ACC112 (cell line): Measurements from ENCODE around the gene PBXIP1.
A peak's percentile ranks its signal among the peaks of the same experiment; 100 is the strongest.
"Not testable (repeated sequence)": the region's sequence is repeated elsewhere in the genome, so short reads cannot be mapped to it uniquely, and the experiment has no call there.

Experiments
- H2AFZ ChIP-seq: fragments of 200-600 bp; sonication (generic); one replicate; pipeline ENCODE4 v1.6.0; 2017; ENCODE audit warnings: antibody characterized with exemption, low read length; ENCODE audit not compliant: unreplicated experiment
- H3K27ac ChIP-seq: fragments of 200-600 bp; sonication (generic); 2 replicates; pipeline ENCODE4 v1.5.1; 2014; ENCODE audit warnings: low read depth, mild to moderate bottlenecking, antibody characterized with exemption, low read length, moderate library complexity
- H3K27me3 ChIP-seq: fragments of 200-600 bp; sonication (generic); 2 replicates; pipeline ENCODE4 v1.6.1; 2014; ENCODE audit warnings: mild to moderate bottlenecking, antibody characterized with exemption, low read length, moderate library complexity, mixed read lengths; ENCODE audit not compliant: insufficient read depth
- H3K36me3 ChIP-seq: fragments of 200-600 bp; sonication (generic); 2 replicates; pipeline ENCODE4 v1.6.1; 2016; ENCODE audit warnings: mild to moderate bottlenecking, antibody characterized with exemption, low read length, moderate library complexity, mixed read lengths; ENCODE audit not compliant: insufficient read depth
- H3K4me1 ChIP-seq: fragments of 200-600 bp; sonication (generic); one replicate; pipeline ENCODE4 v1.6.1; 2016; ENCODE audit warnings: low read length, mixed read lengths; ENCODE audit not compliant: insufficient read depth, unreplicated experiment, control insufficient read depth
- H3K4me3 ChIP-seq: fragments of 200-600 bp; sonication (generic); 2 replicates; pipeline ENCODE4 v1.5.1; 2014; ENCODE audit warnings: mild to moderate bottlenecking, low read depth, low read length
- H3K79me2 ChIP-seq: fragments of 200-600 bp; sonication (generic); one replicate; pipeline ENCODE4 v1.6.0; 2016; ENCODE audit warnings: low read length; ENCODE audit not compliant: control insufficient read depth, unreplicated experiment, insufficient read depth

Gene PBXIP1

DNA sequence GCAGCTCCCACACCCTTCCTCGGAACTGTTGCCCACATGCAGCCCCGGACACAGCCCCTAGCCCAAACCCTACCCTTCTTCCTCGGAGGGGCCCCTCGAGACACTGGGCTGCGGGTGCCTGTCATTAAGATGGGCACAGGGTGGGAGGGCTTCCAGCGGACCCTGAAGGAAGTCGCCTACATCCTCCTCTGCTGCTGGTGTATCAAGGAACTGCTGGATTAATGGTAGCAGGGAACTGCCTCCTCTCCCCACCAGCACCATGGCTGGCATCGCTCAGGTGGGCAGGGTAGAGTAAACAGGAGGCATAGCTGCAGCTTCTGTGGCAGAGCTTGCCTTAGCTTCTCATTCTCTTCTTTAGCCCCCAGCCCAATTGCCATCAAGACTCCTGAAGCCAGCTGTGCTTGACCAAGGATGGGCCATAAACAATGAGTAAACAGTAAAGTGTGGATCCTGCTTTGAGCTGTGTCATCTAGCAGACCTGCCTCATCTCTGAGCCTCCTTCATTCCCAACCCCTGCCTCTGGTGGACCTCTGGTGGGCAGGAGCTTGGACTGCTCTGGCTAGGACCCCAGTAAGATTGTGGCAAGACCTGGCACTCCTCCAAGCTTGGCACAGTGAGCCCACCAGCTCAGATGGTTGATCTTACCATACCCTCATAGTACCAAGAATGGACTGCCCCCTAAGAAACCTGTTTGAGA, 37.8 kb upstream of the PBXIP1 start, which contains the start of gene LENEP:
TSS of gene LENEP (plus strand) at position 15 of the 697 bp plus-strand sequence. CDS start at position 37, 22 bp downstream.
- peaks cover 18% of the 10 kb centered on the region for H3K4me1 ChIP-seq
- no peak within 1 kb of the TSS for H2AFZ ChIP-seq
- H3K4me3 ChIP-seq = no peak within 1 kb of the TSS
- peak within 1 kb of the TSS; percentile 47 for H3K27ac ChIP-seq
- H3K27me3 ChIP-seq = no peaks in the 10 kb centered on the region
- H3K36me3 ChIP-seq = no peaks in the 10 kb centered on the region; the same call in 1 of the 2 replicates
- H3K79me2 ChIP-seq = no peaks in the 10 kb centered on the region

DNA sequence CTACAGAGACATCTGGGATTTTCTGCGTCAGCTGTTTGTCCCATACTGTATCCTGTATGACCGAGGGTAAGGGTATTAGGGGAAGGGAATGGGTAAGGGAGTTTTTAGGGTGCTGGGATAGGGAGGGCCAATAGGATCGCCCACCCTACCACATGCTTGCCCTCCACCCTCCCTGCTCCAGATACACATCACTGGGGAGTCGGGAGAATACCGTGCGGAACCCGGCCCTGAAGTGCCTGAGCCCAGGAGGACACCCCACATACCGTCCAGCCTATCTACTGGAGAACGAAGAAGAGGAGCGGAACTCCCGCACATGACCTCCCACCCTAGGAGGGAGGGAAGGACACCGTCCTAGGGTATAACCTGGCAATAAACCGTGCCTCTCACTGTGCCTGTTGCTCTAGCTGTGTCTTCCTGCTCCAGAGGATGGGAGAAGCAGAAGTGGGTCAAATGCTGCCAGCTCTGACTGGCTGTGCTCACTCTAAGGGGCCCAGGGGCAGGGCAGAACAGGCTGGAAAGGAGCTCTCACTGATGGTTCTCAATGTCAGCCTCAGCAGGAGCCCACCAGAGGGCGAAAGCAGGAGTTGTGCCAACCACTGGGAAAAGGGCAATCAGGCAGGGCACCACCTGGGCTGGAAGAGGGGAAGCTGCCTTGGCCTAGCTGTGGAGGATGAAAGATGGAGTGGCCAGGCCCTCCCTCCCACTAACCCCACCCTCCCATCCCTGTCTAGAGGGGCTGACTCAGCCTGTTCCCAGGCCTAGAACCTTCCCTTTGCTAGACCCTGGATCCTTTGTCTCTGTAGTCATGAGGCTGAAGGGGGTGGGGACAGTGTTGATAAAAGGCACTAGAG, 37.0 kb upstream of the PBXIP1 start:
- Histone ChIP-seq H3K4me1 (peaks cover 18% of the 10 kb centered on the region), H2AFZ (no peak overlapping the region), H3K27me3 (no peaks in the 10 kb centered on the region), H3K79me2 (no peaks in the 10 kb centered on the region), H3K4me3 (no peak overlapping the region), H3K27ac (peak overlapping the region; percentile 47), H3K36me3 (peaks cover 2% of the 10 kb centered on the region; the same call in 1 of the 2 replicates)

DNA sequence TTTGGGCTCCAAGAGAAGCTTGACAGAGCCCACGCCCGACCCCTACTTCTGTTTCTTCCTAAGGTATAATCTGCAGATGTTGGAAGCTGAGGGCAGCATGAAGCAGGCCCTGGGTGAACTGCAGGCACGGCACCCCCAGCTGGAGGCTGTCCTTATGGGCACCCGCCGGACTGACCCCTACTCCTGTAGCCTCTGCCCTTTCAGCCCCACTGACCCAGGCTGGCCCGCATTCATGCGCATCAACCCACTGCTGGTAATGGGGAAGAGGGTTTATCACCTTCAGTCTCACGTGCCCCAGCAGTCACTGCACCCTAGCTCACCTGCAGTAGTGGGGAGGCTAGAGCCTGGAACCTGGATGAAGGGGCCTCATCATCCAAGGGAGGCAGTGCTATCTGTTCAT, 34.4 kb upstream of the PBXIP1 start:
- no peaks in the 10 kb centered on the region for H3K79me2 ChIP-seq
- H2AFZ ChIP-seq = no peak overlapping the region
- no peak overlapping the region for H3K27ac ChIP-seq
- H3K4me1 ChIP-seq = peaks cover 18% of the 10 kb centered on the region
- peaks cover 5% of the 10 kb centered on the region; the same call in 1 of the 2 replicates for H3K36me3 ChIP-seq
- H3K4me3 ChIP-seq = no peak overlapping the region
- H3K27me3 ChIP-seq = no peaks in the 10 kb centered on the region

DNA sequence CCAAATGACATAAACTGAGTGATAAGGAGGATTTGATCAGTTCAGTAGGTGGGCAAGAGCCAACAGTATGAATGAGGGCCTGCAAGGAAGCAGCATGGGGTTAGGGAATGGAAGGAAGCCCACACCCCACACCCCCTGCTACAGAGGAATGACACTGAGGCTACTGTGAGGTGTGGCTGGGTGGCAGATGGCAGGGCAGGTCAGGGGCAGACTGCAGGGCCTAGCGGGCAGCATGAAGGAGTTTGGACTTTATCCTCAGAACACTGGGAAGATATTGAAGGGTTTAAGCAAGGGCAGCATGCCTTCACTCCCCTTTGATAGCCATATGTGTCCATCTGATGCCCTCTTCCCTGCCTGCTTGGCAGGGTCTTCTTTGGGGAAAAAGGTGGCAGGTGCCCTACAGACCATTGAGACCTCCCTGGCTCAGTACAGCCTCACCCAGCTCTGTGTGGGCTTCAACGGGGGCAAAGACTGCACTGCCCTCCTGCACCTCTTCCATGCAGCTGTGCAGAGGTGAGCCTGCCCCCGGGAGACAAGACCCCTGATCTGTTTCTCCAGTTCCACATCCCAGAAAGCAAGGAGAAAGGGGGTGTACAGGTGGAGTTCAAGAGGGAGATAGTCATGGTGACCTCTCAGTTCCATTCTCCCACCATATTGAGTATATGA, 33.4 kb upstream of the PBXIP1 start:
- Histone ChIP-seq H3K79me2 (no peaks in the 10 kb centered on the region), H3K4me3 (no peak overlapping the region), H3K36me3 (peaks cover 5% of the 10 kb centered on the region; the same call in 1 of the 2 replicates), H3K27me3 (no peaks in the 10 kb centered on the region), H3K4me1 (peaks cover 18% of the 10 kb centered on the region), H3K27ac (no peak overlapping the region), H2AFZ (no peak overlapping the region)

DNA sequence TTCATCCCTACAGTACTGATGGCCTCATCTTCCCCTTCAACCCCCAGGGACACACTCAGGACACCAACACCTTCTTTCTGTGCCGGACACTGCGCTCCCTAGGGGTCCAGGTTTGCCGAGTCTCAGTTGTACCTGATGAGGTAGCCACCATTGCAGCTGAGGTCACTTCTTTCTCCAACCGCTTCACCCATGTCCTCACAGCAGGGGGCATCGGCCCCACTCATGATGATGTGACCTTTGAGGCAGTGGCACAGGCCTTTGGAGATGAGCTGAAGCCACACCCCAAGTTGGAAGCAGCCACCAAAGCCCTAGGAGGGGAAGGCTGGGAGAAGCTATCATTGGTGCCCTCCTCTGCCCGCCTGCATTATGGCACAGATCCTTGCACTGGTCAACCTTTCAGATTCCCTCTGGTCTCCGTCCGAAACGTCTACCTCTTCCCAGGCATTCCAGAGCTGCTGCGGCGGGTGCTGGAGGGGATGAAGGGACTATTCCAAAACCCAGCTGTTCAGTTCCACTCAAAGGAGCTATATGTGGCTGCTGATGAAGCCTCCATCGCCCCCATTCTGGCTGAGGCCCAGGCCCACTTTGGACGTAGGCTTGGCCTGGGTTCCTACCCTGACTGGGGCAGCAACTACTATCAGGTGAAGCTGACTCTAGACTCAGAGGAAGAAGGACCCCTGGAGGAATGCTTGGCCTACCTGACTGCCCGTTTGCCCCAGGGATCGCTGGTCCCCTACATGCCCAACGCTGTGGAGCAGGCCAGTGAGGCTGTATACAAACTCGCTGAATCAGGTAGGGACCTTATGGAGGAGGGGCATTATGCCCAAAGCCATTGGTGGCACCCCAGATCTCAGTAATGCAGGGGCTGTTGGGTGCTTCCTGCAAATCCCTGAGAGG, 32.4 kb upstream of the PBXIP1 start:
- no peaks in the 10 kb centered on the region for H3K27me3 ChIP-seq
- peaks cover 8% of the 10 kb centered on the region for H3K4me1 ChIP-seq
- peaks cover 5% of the 10 kb centered on the region; the same call in 1 of the 2 replicates for H3K36me3 ChIP-seq
- no peak overlapping the region for H2AFZ ChIP-seq
- H3K4me3 ChIP-seq = no peak overlapping the region
- H3K27ac ChIP-seq = no peak overlapping the region
- peaks cover 10% of the 10 kb centered on the region for H3K79me2 ChIP-seq

DNA sequence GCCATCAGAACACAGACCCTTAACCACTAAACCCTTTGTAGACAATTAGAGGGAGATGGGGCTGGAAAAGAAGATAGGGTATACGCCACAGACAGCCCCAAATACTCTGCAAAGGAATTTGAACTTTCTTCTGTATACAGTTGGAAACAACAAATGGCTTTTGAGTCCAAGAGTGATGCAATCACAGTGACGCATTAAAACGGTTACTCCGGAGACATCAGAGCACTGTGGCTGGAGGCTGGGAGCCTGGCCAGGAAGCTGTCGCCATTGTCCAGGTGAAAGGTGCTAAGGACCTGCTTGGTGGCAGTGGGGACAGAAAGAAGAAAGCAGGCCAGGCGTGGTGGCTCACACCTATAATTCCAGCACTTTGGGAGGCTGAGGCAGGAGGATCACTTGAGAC, 31.4 kb upstream of the PBXIP1 start:
- peaks cover 5% of the 10 kb centered on the region; the same call in 1 of the 2 replicates for H3K36me3 ChIP-seq
- no peaks in the 10 kb centered on the region for H3K27me3 ChIP-seq
- H3K79me2 ChIP-seq = peaks cover 11% of the 10 kb centered on the region
- H3K4me3 ChIP-seq = no peak overlapping the region
- no peaks in the 10 kb centered on the region for H3K4me1 ChIP-seq
- H3K27ac ChIP-seq = no peak overlapping the region
- H2AFZ ChIP-seq = no peak overlapping the region

DNA sequence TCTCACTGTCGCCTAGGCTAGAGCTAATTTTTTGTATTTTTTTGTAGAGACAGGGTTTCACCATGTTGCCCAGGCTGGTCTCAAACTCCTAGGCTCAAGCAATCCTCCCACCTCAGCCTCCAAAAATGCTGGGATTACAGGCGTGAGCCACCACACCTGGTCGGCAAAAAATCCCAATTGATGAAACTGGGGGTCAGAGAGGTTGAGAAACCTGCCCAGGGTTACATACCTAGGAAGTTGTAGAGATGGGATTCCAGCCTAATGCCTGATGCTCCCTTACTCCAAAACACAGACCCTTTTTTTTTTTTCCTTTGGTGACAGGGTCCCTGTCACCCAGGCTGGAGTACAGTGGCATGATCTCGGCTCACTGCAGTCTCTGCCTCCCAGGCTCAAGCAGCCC, 30.8 kb upstream of the PBXIP1 start:
- H3K36me3 ChIP-seq, H3K27me3 ChIP-seq, H3K4me1 ChIP-seq, H3K27ac ChIP-seq, H2AFZ ChIP-seq, H3K4me3 ChIP-seq: not testable (repeated sequence)
- peaks cover 13% of the 10 kb centered on the region for H3K79me2 ChIP-seq

DNA sequence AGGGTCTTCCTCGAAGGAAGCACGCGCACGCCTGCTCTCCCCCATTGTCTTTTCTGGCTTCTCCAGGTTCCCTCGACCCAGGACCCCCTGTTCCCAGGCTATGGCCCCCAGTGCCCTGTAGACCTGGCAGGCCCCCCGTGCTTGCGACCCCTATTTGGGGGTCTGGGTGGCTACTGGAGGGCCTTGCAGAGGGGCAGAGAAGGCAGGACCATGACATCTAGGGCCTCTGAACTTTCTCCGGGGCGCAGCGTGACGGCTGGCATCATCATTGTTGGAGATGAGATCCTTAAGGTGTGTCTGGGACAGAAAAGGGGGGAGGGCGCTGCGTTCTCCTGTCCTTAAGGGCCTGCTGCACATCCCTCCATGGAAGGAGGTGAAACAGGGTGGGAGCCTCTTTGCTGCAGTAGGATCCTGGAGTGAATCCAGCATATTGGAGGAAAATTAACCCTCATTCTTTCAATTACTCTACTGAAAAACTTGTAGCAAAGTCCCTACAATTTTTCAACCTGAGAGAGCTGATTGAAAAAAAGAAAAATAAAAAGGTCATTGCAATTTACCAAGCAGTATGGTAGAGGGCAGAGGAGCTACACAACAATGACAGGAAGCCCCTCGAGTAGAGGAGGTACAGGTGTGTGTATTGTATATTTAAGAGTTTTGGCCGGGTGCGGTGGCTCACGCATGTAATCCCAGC, 28.0 kb upstream of the PBXIP1 start:
- peaks cover 10% of the 10 kb centered on the region; the same call in 1 of the 2 replicates for H3K36me3 ChIP-seq
- H3K79me2 ChIP-seq = peaks cover 18% of the 10 kb centered on the region
- no peaks in the 10 kb centered on the region for H3K4me1 ChIP-seq
- no peaks in the 10 kb centered on the region for H3K27me3 ChIP-seq
- H2AFZ ChIP-seq = no peak overlapping the region
- H3K27ac ChIP-seq = no peak overlapping the region
- peak overlapping the region; percentile 80 for H3K4me3 ChIP-seq

DNA sequence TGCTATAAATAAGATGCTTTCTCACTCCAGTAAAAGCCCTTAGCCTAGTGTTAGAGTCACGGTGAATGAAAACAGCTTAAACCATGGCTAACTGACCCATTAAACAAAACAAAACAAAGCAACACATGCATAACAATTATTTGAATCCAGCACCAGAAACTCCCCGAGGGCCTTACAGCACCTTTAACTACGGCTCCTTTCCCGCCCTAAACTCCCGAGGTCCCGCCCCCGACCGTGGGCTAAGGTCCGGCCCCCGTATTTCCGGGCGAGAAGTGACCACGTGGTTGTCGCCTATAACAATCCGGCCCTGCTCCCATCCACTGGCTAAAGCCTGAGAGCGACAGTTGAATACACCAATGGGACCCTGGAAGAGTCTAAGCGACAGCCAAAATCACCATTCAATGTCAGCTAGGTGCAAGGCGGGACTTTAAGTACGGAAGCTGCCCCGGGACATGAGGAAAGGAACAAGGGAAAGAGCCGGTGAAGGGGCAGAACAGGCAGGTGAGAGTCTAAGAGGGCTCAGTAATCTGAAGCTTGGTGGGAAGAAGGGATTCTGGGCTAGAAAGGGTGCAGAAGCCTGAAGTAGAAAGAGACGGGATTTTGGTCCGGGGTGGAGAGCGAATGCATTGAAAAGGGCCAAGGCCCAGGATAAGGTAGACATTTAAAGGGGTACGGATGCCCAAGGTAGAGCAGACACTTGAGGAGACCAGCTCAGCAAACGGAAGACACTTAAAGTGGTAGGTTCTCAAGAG, 27.2 kb upstream of the PBXIP1 start, which contains the start of gene FLAD1:
TSS of gene FLAD1 (plus strand) at position 448 of the 752 bp plus-strand sequence. CDS start 351 bp downstream, outside the sequence.
- H3K4me3 ChIP-seq = peak within 1 kb of the TSS; percentile 80
- H3K36me3 ChIP-seq = peaks cover 12% of the 10 kb centered on the region; the same call in 1 of the 2 replicates
- no peaks in the 10 kb centered on the region for H3K4me1 ChIP-seq
- H3K27ac ChIP-seq = peak within 1 kb of the TSS; percentile 26; the same call in 1 of the 2 replicates
- peaks cover 23% of the 10 kb centered on the region for H3K79me2 ChIP-seq
- H2AFZ ChIP-seq = peak within 1 kb of the TSS; percentile 90
- no peaks in the 10 kb centered on the region for H3K27me3 ChIP-seq
